GM12878 (cell line): ENCODE data around the gene DAAM2. TPM values are rescaled to one million over a fixed set of nuclear protein-coding genes. Genes with fewer than 3 reads are reported as not detected.

Source experiments
- ATAC-seq: fragments of 200-7000 bp; cut with Tn5 transposase; 3 replicates; pipeline ENCODE4 v1.9.1; 2020; ENCODE audit warnings: mild to moderate bottlenecking, moderate library complexity
- BruUV-seq: library from RNA; stranded (reverse); fragments of 400-500 nt; replicated peaks from 2 replicates; lab custom pipeline; 2021; lab: Mats Ljungman, UMichigan
- CTCF ChIA-PET: fragments of 300-600 bp; sonication (Branson Sonifier 250); formaldehyde crosslinking; extraction: SDS; loops from one replicate; lab custom pipeline; 2021; ENCODE audit warnings: inconsistent platforms; lab: Yijun Ruan, JAX
- POLR2A ChIA-PET: fragments of 350-600 bp; formaldehyde crosslinking; extraction: SDS; loops from one replicate; lab custom pipeline; 2021; ENCODE audit warnings: inconsistent platforms; lab: Charles Lee
- RAD21 ChIA-PET: fragments of 300-600 bp; sonication (Branson Sonifier 250); formaldehyde crosslinking; loops from one replicate; lab custom pipeline; 2023; ENCODE audit warnings: antibody characterized with exemption; ENCODE audit not compliant: unreplicated experiment; lab: Charles Lee
- SMC1A ChIA-PET: fragments of 300-600 bp; sonication (Branson Sonifier 250); formaldehyde crosslinking; loops from one replicate; lab custom pipeline; 2023; ENCODE audit not compliant: unreplicated experiment, uncharacterized antibody; lab: Charles Lee
- DNase-seq: peaks from one replicate; pipeline ENCODE4 v3.0.0-alpha.2; 2011; ENCODE audit warnings: low read depth, low spot score
- FAIRE-seq: peaks from 3 replicates; lab custom pipeline; 2011; peaks lifted over from hg19 to GRCh38; lab: Jason Lieb, UNC
- H2AFZ ChIP-seq: 2 replicates; pipeline ENCODE4 v1.6.0; 2011; ENCODE audit warnings: low read depth, low read length, control low read depth; ENCODE audit not compliant: control insufficient read depth
- H3K27ac ChIP-seq: 2 replicates; pipeline ENCODE4 v1.5.1; 2011; ENCODE audit warnings: control low read depth; ENCODE audit not compliant: control insufficient read depth, insufficient read depth
- H3K27me3 ChIP-seq, 2 experiments: replicated peaks in 1 of 2; 2 replicates each; pipeline versions ENCODE4 v1.6.0 to v1.6.1; 2011; ENCODE audit warnings: low read length in 1 of 2; ENCODE audit not compliant: control insufficient read depth in 2 of 2, insufficient read depth in 2 of 2
- H3K36me3 ChIP-seq, 2 experiments: 2 replicates each; pipeline ENCODE4 v1.5.1; 2011; ENCODE audit warnings: low read length in 1 of 2; ENCODE audit not compliant: control insufficient read depth in 2 of 2, insufficient read depth in 2 of 2
- H3K4me1 ChIP-seq: 2 replicates; pipeline ENCODE4 v1.6.1; 2011; ENCODE audit warnings: mild to moderate bottlenecking, low read length, moderate library complexity, mixed read lengths; ENCODE audit not compliant: control insufficient read depth, insufficient read depth
- H3K4me2 ChIP-seq: 2 replicates; pipeline ENCODE4 v1.6.0; 2011; ENCODE audit warnings: control low read depth; ENCODE audit not compliant: control insufficient read depth, insufficient read depth
- H3K4me3 ChIP-seq: fragments of 200-600 bp; sonication (generic); 2 replicates; pipeline ENCODE4 v1.5.1; 2016
- H3K79me2 ChIP-seq: 2 replicates; pipeline ENCODE4 v1.6.0; 2011; ENCODE audit warnings: low read length; ENCODE audit not compliant: control insufficient read depth, insufficient read depth
- H3K9ac ChIP-seq: 2 replicates; pipeline ENCODE4 v1.8.0; 2011; ENCODE audit warnings: low read length, control low read depth, mixed read lengths; ENCODE audit not compliant: control insufficient read depth, insufficient read depth
- H3K9me3 ChIP-seq: replicated peaks from 3 replicates; pipeline ENCODE4 v1.5.1; 2011; ENCODE audit warnings: mild to moderate bottlenecking, low read length; ENCODE audit not compliant: control insufficient read depth, insufficient read depth
- H4K20me1 ChIP-seq: 2 replicates; pipeline ENCODE4 v1.6.0; 2011; ENCODE audit not compliant: control insufficient read depth, insufficient read depth
- BCL11A ChIP-seq: IDR thresholded peaks from 2 replicates; pipeline ENCODE4 v1.6.1; 2011; ENCODE audit warnings: low read depth, low read length
- CTCF ChIP-seq, 3 experiments: IDR thresholded peaks in 2 of 3; conservative IDR thresholded peaks in 1 of 3; 2 replicates each; pipeline ENCODE4 v1.5.1; 2011; ENCODE audit warnings: low read depth in 3 of 3, low read length in 3 of 3, mild to moderate bottlenecking in 3 of 3, control low read depth in 2 of 3, moderate library complexity in 2 of 3, inconsistent platforms in 1 of 3, mixed read lengths in 1 of 3; ENCODE audit not compliant: control insufficient read depth in 2 of 3, insufficient read depth in 1 of 3; ENCODE audit errors: extremely low read depth in 1 of 3
- EZH2 ChIP-seq: IDR thresholded peaks from 2 replicates; pipeline ENCODE4 v1.6.1; 2012; ENCODE audit warnings: low read depth, mild to moderate bottlenecking, control low read depth, inconsistent platforms, low read length, borderline replicate concordance; ENCODE audit not compliant: control insufficient read depth
- GATAD2B ChIP-seq: fragments of 450-650 bp; conservative IDR thresholded peaks from 2 replicates; pipeline ENCODE4 v1.6.1; 2017; ENCODE audit warnings: low read depth, mild to moderate bottlenecking, moderate library complexity
- JUNB ChIP-seq: IDR thresholded peaks from 2 replicates; pipeline ENCODE4 v1.6.1; 2016; ENCODE audit warnings: antibody characterized with exemption, mild to moderate bottlenecking
- MAX ChIP-seq: IDR thresholded peaks from 2 replicates; pipeline ENCODE4 v1.6.1; 2012; ENCODE audit warnings: low read depth, low read length, improper control_type of control experiment
- PRDM15 ChIP-seq: fragments of 450-650 bp; formaldehyde crosslinking; IDR thresholded peaks from 2 replicates; pipeline ENCODE4 v1.4.0; 2020; ENCODE audit warnings: mild to moderate bottlenecking, moderate library complexity
- SREBF1 ChIP-seq: IDR thresholded peaks from 2 replicates; pipeline ENCODE4 v1.6.1; 2012; ENCODE audit warnings: mild to moderate bottlenecking, low read length
- ZBTB40 ChIP-seq: fragments of 450-650 bp; IDR thresholded peaks from 2 replicates; pipeline ENCODE4 v1.6.1; 2016; ENCODE audit warnings: mild to moderate bottlenecking, moderate library complexity, borderline replicate concordance
- ZNF217 ChIP-seq: fragments of 450-650 bp; IDR thresholded peaks from 2 replicates; pipeline ENCODE4 v1.6.1; 2017; ENCODE audit warnings: antibody characterized with exemption, mild to moderate bottlenecking
- WGBS: methylation state at CpG from one replicate; pipeline ENCODE4 v1.1.6; 2016; ENCODE audit warnings: low lambda C conversion rate; ENCODE audit not compliant: insufficient replicate concordance, insufficient coverage; ENCODE audit errors: missing lambda C conversion rate; 5-methylcytosine and 5-hydroxymethylcytosine counted together
- in situ Hi-C: fragments of 300-500 bp; cut with MboI; formaldehyde crosslinking; loops from 9 replicates; pipeline ENCODE4 v1.14.3; 2018; ENCODE audit warnings: mixed read lengths
- intact Hi-C: fragments of 100-400 bp; cut with micrococcal nuclease; formaldehyde crosslinking; loops from one replicate; pipeline ENCODE4 v1.14.2; 2022; ENCODE audit not compliant: unreplicated experiment
- polyA plus RNA-seq, 11 experiments: library from polyadenylated mRNA; depleted of rRNA in 4 of 11; unstranded in 6 of 11; stranded (reverse) in 5 of 11; fragments of >200 nt; fragmentation: Nextera tagmentation in 4 of 11; fragmentation: Illumina TruSeq in 1 of 11; extraction: Ambion mirVana in 4 of 11; extraction: Trizol in 1 of 11; gene quantifications; 1 replicate in 1 of 11; 2 replicates in 10 of 11; pipeline versions ENCODE4 v1.2.1 to v1.2.3, GENCODE V29; 2011 to 2016; ENCODE audit warnings: inconsistent platforms in 2 of 11, missing spikeins in 2 of 11, low read depth in 1 of 11
- total RNA-seq, 4 experiments: library from RNA; depleted of rRNA in 3 of 4; stranded (reverse); fragments of >200 nt in 3 of 4; fragmentation: Illumina TruSeq in 1 of 4; extraction: Trizol in 1 of 4; gene quantifications; 2 replicates each; pipeline versions ENCODE4 v1.2.1 to v1.2.3, GENCODE V29; 2013 to 2021

Gene DAAM2
- total and polyA plus RNA-seq, 10 of the 15 experiments (the other 5 are each of a cell fraction or from before 2014, with no cell fraction given) = 0.05 to 0.22 TPM; not detected in 8

- Histone ChIP-seq H3K4me2 (no peak overlapping the region), H3K9me3 (no peaks in the 10 kb centered on the region), H2AFZ (no peak overlapping the region), H3K4me1 (no peaks in the 10 kb centered on the region), H3K9ac (no peak overlapping the region), H4K20me1 (no peaks in the 10 kb centered on the region), H3K79me2 (no peaks in the 10 kb centered on the region), H3K27ac (no peak overlapping the region), H3K4me3 (no peak overlapping the region), H3K36me3 (no peaks in the 10 kb centered on the region), H3K27me3 (no peaks in the 10 kb centered on the region; a peak in 1 of 4 replicates)
- no peak for DNase-seq
- POLR2A ChIA-PET = no interaction called here
- in situ Hi-C loops = no loop called here
- CTCF ChIA-PET = interaction anchor here (1.0 kb wide), 1 partner anchor 370 kb away, joined by 3 read pairs; no protein-coding TSS in a partner anchor
- TF ChIP-seq ZNF217 (no peak), PRDM15 (CRISPR knock-in tag) (no peak), CTCF (IDR thresholded peaks at IDR 0.05 in 2 of 3, conservative IDR thresholded peaks at IDR 0.05 in 1 of 3; ENCODE audit: control insufficient read depth in 2 of 3, extremely low read depth in 1 of 3, insufficient read depth in 1 of 3, low read depth in 3 of 3, low read length in 3 of 3) (no peak), MAX (no peak), BCL11A (no peak), GATAD2B (no peak), JUNB (no peak), ZBTB40 (no peak), SREBF1 (no peak), EZH2 (no peak)
- FAIRE-seq = no peak
- no peak for ATAC-seq
- WGBS = 11% methylated on average over 5 of the region's 5 CpGs
- BruUV-seq = no TSS peak
- SMC1A ChIA-PET = interaction anchor here (1.0 to 1.4 kb wide), 2 partner anchors 9 to 386 kb away, joined by 3 read pairs; no protein-coding TSS in a partner anchor
- intact Hi-C loops = no loop called here
- RAD21 ChIA-PET = no interaction called here
Observed at GRCh38 chr6:39821046-39821740, 29.0 kb downstream of the DAAM2 start.
